HT1080 (cell line): ENCODE results near the gene PRR4. TPM values are rescaled to one million over a fixed set of nuclear protein-coding genes. Genes with fewer than 3 reads are reported as not detected.

ENCODE experiments used
- DNase-seq: peaks from one replicate; pipeline ENCODE4 v3.0.0-alpha.2; 2015; ENCODE audit warnings: low read depth
- small RNA-seq: library from RNA; depleted of rRNA; stranded (forward); fragments of <200 nt; gene quantifications from one replicate; pipeline ENCODE3, GENCODE V24; 2014
- total RNA-seq: library from RNA; depleted of rRNA; stranded (reverse); fragments of >200 nt; shearing (Covaris generic); gene quantifications from 2 replicates; pipeline ENCODE4 v1.2.3, GENCODE V29; 2014; rRNA removed

The PRR4 gene
- total RNA-seq, 1 experiment from 2014 or later = 1.8 TPM

DNA sequence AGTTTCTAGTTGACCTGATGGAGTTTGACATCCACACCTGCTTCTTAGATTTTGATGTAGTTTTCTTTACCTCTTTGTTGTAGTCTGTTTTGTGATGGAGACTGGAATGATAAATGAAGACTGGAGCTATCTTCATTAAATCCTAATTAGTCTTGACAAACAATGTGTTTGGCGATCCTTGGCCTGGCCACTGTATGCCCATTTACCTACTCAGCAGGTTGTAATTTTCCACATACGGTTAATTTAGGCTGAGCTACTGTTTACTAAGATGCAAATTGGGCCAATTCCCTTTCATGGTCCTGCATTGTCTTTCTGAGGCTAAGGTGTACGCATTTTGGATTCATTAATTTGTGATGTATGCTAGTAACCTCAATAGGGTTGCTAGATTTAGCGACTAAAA is 46.7 kb downstream of the PRR4 start, which contains the start of gene TAS2R7:
Gene TAS2R7 (minus strand): TSS at position 41 of the 400 bp plus-strand sequence. CDS start 57 bp downstream, outside the sequence.
- DNase-seq = no peak

DNA sequence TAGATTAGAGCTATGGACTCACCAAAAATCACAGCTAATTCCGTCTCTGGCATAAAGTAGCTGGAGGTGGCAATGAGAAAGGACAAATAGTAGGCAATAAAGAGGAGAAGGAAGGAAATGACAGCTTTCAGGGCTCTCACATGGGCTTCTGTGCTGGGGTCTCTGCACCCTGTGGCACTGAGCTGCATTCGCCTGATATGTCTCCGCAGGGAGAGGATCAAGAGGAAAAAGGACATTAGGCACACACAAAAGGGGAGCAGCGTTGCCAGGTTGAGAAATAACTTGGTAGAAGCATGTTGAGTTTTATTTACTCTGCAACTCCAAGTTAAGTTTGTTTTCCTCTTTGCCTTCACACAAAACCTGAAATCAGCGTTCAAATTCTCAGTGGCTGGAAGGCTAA is 47.5 kb downstream of the PRR4 start:
- DNase-seq = no peak

Small RNAs within 50 kb of the gene (small RNA-seq; reads per million reads assigned to genes)
- gene PRR4 = not detected

Other genes with a start within 250 kb of the PRR4 start
- 86.5 and 97.5 TPM in 2 replicates for gene MAGOHB, start 235.9 kb downstream of the PRR4 start, total RNA-seq
- gene STYK1, start 175.4 kb downstream of the PRR4 start, total RNA-seq = 0.69 and 1.4 TPM in 2 replicates
- gene YBX3, start 126.2 kb downstream of the PRR4 start, total RNA-seq = 135 and 190 TPM in 2 replicates
- not detected in 2 replicates for gene TAS2R7, start 46.8 kb downstream of the PRR4 start, total RNA-seq
- gene TAS2R8, start 42.2 kb downstream of the PRR4 start, total RNA-seq = not detected in 2 replicates
- not detected in 2 replicates for gene TAS2R9, start 39.3 kb downstream of the PRR4 start, total RNA-seq
- gene TAS2R10, start 23.1 kb downstream of the PRR4 start, total RNA-seq = 0.37 TPM in 1 of 2 replicates, not detected in the other
- gene PRH1, start 34.8 kb upstream of the PRR4 start, total RNA-seq = 7.9 and 8.7 TPM in 2 replicates
- 0.13 and 0.42 TPM in 2 replicates for gene TAS2R13, start 60.1 kb upstream of the PRR4 start, total RNA-seq
- 0.63 TPM in 1 of 2 replicates, not detected in the other for gene PRH2, start 79.8 kb upstream of the PRR4 start, total RNA-seq
- gene TAS2R14, start 89.8 kb upstream of the PRR4 start, total RNA-seq = 0.74 and 1.5 TPM in 2 replicates
- 0.13 TPM in 1 of 2 replicates, not detected in the other for gene TAS2R50, start 137.4 kb upstream of the PRR4 start, total RNA-seq
- gene TAS2R20, start 148.8 kb upstream of the PRR4 start, total RNA-seq = 0.05 and 0.67 TPM in 2 replicates
- 0.23 and 0.40 TPM in 2 replicates for gene TAS2R19, start 173.1 kb upstream of the PRR4 start, total RNA-seq
- gene TAS2R31, start 181.9 kb upstream of the PRR4 start, total RNA-seq = 0.29 and 0.40 TPM in 2 replicates
- not detected in 2 replicates for gene TAS2R46, start 212.8 kb upstream of the PRR4 start, total RNA-seq
- not detected in 2 replicates for gene TAS2R43, start 242.8 kb upstream of the PRR4 start, total RNA-seq